GM12873 (cell line): Measurements from ENCODE around the gene TUBB8.

Experiments
- TF ChIP-seq, protein P1 (sequence below): IDR thresholded peaks from 2 replicates; pipeline ENCODE4 v1.5.1; 2012; ENCODE audit warnings: low read depth, mild to moderate bottlenecking, moderate library complexity, low read length, control low read depth; ENCODE audit not compliant: insufficient read depth; ENCODE audit errors: missing control alignments

The TUBB8 gene

DNA sequence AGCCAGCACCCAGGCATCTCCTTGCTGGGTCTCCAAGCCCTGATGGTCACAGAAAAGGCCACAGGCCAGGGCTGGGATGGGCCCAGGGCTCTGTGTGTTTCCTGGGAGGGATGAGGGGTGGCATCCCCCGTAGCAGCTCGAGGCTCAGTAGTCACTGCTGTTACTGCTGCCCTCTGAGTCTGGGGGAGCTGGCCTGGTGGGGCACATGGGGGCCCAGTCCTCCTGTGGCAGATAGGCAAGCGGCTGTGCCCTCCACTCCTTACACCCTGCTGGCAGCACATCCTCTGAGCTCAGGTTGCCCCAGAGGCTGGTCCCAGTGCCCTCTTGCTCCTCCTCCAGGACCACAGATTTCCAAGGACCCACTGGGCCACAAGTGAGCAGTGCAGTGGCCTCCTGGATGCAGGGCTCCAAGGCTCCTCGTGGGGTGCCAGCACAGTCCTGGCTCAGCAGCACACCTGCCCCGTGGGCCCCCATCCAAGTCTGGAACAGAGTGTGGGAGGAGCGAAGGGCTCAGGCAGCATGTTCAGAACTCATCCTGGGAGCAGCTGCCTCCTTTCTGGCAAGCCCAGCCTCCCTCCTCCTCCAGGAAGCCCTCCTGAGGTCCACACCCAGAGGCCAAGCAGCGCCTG is 31.5 kb upstream of the TUBB8 start:
- TF ChIP-seq, protein P1, sequence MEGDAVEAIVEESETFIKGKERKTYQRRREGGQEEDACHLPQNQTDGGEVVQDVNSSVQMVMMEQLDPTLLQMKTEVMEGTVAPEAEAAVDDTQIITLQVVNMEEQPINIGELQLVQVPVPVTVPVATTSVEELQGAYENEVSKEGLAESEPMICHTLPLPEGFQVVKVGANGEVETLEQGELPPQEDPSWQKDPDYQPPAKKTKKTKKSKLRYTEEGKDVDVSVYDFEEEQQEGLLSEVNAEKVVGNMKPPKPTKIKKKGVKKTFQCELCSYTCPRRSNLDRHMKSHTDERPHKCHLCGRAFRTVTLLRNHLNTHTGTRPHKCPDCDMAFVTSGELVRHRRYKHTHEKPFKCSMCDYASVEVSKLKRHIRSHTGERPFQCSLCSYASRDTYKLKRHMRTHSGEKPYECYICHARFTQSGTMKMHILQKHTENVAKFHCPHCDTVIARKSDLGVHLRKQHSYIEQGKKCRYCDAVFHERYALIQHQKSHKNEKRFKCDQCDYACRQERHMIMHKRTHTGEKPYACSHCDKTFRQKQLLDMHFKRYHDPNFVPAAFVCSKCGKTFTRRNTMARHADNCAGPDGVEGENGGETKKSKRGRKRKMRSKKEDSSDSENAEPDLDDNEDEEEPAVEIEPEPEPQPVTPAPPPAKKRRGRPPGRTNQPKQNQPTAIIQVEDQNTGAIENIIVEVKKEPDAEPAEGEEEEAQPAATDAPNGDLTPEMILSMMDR: no peak

GRCh38 chr10:79532-80215 is 30.6 kb upstream of the TUBB8 start:
- TF ChIP-seq, protein P1: no peak

- TF ChIP-seq, protein P1: no peak
Measured at GRCh38 chr10:78556-78955, 29.5 kb upstream of the TUBB8 start.

GRCh38 chr10:73543-74265 is 24.6 kb upstream of the TUBB8 start:
- TF ChIP-seq, protein P1: peak; percentile 53
